ENCODE data around the gene ZNF543.

Gene ZNF543

DNA sequence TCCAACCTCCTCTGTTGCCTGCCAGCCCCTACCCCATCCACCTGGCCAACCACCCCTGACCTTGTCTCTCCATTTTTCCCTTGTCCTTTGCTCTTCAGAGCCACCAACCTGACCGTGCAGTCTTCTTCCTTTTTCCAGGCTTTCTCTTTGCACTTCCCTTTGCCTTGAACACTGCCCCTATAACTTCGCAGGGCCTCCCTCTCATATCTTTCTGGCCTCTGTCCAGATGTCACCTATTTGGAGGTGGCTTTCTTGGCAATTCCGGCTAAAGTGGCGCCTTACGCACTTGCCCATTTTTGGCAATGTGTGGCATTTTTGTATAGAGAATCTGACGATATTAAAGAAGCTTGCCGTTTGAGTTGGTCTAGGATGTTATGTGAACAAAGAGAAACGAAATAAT is 844 bp downstream of the ZNF543 start:
- TF ChIP-seq, protein P1, sequence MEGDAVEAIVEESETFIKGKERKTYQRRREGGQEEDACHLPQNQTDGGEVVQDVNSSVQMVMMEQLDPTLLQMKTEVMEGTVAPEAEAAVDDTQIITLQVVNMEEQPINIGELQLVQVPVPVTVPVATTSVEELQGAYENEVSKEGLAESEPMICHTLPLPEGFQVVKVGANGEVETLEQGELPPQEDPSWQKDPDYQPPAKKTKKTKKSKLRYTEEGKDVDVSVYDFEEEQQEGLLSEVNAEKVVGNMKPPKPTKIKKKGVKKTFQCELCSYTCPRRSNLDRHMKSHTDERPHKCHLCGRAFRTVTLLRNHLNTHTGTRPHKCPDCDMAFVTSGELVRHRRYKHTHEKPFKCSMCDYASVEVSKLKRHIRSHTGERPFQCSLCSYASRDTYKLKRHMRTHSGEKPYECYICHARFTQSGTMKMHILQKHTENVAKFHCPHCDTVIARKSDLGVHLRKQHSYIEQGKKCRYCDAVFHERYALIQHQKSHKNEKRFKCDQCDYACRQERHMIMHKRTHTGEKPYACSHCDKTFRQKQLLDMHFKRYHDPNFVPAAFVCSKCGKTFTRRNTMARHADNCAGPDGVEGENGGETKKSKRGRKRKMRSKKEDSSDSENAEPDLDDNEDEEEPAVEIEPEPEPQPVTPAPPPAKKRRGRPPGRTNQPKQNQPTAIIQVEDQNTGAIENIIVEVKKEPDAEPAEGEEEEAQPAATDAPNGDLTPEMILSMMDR (conservative IDR thresholded peaks at IDR 0.05; ENCODE audit: low read depth, low read length), result no peak
- no peak for DNase-seq (ENCODE audit: low read depth)
- H3K4me3 ChIP-seq (ENCODE audit: low read depth, low read length), result peak overlapping the region; percentile 86

DNA sequence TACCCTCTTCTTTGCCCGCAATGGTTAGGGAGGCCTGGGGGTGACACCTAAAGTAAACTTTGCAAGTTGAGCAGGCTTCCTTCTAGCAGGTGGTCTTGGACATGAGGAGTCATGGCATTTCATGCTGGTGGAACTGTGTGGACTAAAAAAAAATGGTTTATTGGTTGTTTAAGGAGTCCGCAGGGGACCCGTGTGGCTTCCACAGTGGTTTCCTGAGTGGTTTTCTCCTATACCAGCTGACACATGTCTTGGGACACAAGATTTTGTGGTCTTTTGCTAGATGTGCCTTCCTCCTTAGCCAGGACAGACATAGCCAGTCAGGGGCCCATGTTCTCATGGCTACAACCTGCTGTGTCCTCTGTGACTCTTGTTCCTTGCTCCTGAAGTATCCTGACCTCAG is 1.5 kb downstream of the ZNF543 start:
- no peak overlapping the region for H3K4me3 ChIP-seq (ENCODE audit: low read depth, low read length)
- no peak for DNase-seq (ENCODE audit: low read depth)
- TF ChIP-seq, protein P1 (conservative IDR thresholded peaks at IDR 0.05; ENCODE audit: low read depth, low read length), result no peak

DNA sequence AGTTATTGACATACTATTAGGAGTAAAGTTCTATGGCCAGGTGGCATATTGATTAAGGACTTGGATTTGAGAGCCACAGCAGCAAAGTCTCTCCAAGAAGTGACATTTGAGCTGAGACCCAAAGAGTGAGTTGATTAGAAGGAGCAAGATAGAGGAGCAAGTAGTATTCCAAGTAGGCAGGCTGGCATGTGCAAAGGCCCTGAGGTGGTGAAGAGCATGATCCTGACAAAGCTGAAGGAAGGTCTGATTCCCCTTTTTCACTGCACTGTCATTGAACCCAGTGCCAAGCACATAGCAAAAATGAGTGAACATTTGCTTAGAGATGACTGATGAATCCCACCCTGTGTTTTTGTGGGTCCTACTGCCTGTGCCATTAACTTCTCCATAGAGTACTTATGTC is 4.7 kb downstream of the ZNF543 start:
- no peak for DNase-seq (ENCODE audit: low read depth)
- H3K4me3 ChIP-seq (ENCODE audit: low read depth, low read length), result no peak overlapping the region
- TF ChIP-seq, protein P1 (conservative IDR thresholded peaks at IDR 0.05; ENCODE audit: low read depth, low read length), result no peak

DNA sequence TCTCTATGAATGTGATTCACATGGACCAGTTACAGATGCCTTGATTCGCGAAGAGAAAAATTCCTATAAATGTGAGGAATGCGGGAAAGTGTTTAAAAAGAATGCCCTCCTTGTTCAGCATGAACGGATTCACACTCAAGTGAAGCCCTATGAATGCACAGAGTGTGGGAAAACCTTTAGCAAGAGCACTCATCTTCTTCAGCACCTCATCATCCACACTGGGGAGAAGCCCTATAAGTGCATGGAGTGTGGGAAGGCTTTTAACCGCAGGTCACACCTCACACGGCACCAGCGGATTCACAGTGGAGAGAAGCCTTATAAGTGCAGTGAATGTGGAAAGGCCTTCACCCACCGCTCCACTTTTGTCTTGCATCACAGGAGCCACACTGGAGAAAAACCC is 7.7 kb downstream of the ZNF543 start:
- TF ChIP-seq, protein P1 (conservative IDR thresholded peaks at IDR 0.05; ENCODE audit: low read depth, low read length), result no peak
- no peak overlapping the region for H3K4me3 ChIP-seq (ENCODE audit: low read depth, low read length)
- DNase-seq (ENCODE audit: low read depth), result no peak

DNA sequence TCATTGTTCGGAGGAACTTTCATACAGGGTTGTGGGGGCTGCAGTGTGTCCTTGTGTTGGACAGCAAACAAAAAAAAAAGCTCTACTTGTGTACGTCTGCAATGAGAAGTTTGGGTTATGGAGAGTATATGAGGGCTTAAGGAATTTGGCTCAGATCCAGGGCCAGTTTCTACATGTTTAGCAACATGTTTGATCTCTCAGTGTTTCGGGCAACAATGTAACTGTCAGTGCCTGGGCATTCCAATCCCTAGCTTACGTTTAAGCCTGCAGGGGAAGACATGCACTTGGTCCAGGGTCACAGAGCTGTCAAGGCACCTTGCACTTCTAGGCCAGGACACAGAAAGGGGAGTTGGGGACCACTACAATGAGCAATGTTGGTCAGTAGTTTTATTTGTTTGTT is 13.9 kb downstream of the ZNF543 start:
- TF ChIP-seq, protein P1 (conservative IDR thresholded peaks at IDR 0.05; ENCODE audit: low read depth, low read length), result no peak
- no peak overlapping the region for H3K4me3 ChIP-seq (ENCODE audit: low read depth, low read length)
- DNase-seq (ENCODE audit: low read depth), result peak; percentile 35

DNA sequence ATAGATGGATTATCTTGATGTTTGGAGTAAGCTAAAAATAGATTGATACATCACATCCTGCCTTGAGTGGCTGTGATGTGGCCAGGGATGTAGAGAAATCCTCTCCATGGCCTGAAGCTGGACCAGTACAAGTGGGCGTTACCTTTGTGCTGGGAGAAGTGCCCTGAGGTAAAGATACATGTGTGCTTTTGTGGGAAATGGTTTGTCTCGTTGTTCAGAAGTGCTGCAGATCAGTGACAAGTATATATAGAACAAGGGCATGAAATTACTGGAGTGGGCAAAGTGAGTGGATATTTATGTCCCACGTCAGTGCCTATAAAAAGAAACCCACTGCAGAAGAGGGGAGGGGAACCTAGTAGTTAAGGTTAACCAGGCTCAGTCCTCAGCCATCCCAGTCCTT is 18.6 kb downstream of the ZNF543 start:
- H3K4me3 ChIP-seq (ENCODE audit: low read depth, low read length), result no peak overlapping the region
- TF ChIP-seq, protein P1 (conservative IDR thresholded peaks at IDR 0.05; ENCODE audit: low read depth, low read length), result no peak
- peak; percentile 21 for DNase-seq (ENCODE audit: low read depth)

DNA sequence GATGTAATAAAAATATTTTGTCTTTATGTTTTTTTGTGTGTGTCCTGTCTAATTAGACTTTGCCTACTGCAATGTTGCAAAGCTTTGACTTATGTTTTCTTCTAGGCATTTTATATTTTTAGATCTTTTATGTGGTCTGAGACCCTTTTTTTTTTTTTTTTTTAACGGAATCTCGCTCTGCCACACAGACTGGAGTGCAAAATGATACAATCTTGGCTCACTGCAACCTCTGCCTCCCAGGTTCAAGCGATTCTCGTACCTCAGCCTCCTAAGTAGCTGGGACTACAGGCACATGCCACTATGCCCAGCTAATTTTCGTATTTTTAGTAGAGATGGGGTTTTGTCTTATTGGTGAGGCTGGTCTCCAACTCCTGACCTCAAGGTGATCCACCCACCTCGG is 22.3 kb downstream of the ZNF543 start:
- DNase-seq (ENCODE audit: low read depth), result no peak
- no peak overlapping the region for H3K4me3 ChIP-seq (ENCODE audit: low read depth, low read length)
- TF ChIP-seq, protein P1 (conservative IDR thresholded peaks at IDR 0.05; ENCODE audit: low read depth, low read length), result no peak
